ENCODE measurements around the gene ICE1.

Gene ICE1

DNA sequence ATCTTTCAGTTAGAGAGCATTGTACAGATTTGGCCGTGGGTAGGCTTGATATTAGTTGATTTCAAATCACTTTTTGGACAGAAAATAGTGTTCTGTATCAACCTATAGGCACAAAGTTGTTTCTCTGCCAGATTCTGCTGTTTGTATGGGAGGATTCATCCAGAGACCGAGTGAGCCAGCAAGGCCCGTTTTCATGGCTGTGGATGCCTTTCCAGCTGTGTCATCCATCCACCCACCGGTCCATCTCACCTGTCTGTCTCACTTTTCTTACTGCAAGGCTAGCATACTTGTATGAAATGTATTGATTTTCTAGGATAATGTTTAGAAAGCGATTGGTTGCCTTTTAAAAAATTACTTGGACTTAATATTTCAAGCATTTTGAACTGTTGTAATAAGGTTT lies 34.4 kb downstream of the ICE1 start:
- no peaks in the 10 kb centered on the region for H3K27me3 ChIP-seq (ENCODE audit: insufficient read depth, poor library complexity, severe bottlenecking)
- H3K4me3 ChIP-seq (replicated peaks; ENCODE audit: insufficient read depth, low read length) = no peak overlapping the region
- no peak for DNase-seq (ENCODE audit: low read depth in 1 of 2, low spot score in 1 of 2)
- no peak for TF ChIP-seq SPI1 (IDR thresholded peaks at IDR 0.05; ENCODE audit: borderline replicate concordance, low read depth)
- TF ChIP-seq, protein P1, sequence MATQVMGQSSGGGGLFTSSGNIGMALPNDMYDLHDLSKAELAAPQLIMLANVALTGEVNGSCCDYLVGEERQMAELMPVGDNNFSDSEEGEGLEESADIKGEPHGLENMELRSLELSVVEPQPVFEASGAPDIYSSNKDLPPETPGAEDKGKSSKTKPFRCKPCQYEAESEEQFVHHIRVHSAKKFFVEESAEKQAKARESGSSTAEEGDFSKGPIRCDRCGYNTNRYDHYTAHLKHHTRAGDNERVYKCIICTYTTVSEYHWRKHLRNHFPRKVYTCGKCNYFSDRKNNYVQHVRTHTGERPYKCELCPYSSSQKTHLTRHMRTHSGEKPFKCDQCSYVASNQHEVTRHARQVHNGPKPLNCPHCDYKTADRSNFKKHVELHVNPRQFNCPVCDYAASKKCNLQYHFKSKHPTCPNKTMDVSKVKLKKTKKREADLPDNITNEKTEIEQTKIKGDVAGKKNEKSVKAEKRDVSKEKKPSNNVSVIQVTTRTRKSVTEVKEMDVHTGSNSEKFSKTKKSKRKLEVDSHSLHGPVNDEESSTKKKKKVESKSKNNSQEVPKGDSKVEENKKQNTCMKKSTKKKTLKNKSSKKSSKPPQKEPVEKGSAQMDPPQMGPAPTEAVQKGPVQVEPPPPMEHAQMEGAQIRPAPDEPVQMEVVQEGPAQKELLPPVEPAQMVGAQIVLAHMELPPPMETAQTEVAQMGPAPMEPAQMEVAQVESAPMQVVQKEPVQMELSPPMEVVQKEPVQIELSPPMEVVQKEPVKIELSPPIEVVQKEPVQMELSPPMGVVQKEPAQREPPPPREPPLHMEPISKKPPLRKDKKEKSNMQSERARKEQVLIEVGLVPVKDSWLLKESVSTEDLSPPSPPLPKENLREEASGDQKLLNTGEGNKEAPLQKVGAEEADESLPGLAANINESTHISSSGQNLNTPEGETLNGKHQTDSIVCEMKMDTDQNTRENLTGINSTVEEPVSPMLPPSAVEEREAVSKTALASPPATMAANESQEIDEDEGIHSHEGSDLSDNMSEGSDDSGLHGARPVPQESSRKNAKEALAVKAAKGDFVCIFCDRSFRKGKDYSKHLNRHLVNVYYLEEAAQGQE (IDR thresholded peaks at IDR 0.05; ENCODE audit: insufficient replicate concordance, low read depth) = no peak
- TF ChIP-seq, protein P2, sequence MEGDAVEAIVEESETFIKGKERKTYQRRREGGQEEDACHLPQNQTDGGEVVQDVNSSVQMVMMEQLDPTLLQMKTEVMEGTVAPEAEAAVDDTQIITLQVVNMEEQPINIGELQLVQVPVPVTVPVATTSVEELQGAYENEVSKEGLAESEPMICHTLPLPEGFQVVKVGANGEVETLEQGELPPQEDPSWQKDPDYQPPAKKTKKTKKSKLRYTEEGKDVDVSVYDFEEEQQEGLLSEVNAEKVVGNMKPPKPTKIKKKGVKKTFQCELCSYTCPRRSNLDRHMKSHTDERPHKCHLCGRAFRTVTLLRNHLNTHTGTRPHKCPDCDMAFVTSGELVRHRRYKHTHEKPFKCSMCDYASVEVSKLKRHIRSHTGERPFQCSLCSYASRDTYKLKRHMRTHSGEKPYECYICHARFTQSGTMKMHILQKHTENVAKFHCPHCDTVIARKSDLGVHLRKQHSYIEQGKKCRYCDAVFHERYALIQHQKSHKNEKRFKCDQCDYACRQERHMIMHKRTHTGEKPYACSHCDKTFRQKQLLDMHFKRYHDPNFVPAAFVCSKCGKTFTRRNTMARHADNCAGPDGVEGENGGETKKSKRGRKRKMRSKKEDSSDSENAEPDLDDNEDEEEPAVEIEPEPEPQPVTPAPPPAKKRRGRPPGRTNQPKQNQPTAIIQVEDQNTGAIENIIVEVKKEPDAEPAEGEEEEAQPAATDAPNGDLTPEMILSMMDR (IDR thresholded peaks at IDR 0.05; ENCODE audit: insufficient read depth, low read length) = no peak
- TF ChIP-seq GABPA (IDR thresholded peaks at IDR 0.05; ENCODE audit: low read depth) = no peak
- no peak overlapping the region for H3K27ac ChIP-seq (replicated peaks)

DNA sequence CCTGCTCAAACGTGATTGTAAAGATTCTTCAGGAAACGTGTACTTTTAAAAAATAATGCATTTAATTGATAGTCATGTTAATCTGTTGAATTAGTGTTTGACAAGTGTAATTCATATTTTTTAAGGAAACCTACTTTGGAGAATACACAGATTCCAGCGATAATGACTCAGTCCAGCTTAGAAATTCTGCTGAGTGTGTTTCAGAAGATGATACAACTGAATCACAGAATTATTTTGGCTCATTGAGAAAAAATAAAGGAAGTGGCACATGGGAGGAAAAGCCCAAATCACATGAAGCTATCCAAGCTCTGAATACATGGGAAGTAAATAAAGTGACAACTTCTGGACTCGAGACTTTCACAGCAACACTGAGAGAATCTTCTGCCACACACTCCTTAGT lies 37.8 kb downstream of the ICE1 start:
- DNase-seq (ENCODE audit: low read depth in 1 of 2, low spot score in 1 of 2) = no peak
- TF ChIP-seq, protein P2 (IDR thresholded peaks at IDR 0.05; ENCODE audit: insufficient read depth, low read length) = no peak
- TF ChIP-seq GABPA (IDR thresholded peaks at IDR 0.05; ENCODE audit: low read depth) (no peak), SPI1 (IDR thresholded peaks at IDR 0.05; ENCODE audit: borderline replicate concordance, low read depth) (no peak), POLR2AphosphoS5 (IDR thresholded peaks at IDR 0.05; ENCODE audit: low read depth) (no peak)
- TF ChIP-seq, protein P1 (IDR thresholded peaks at IDR 0.05; ENCODE audit: insufficient replicate concordance, low read depth) = no peak
- H3K4me3 ChIP-seq (replicated peaks; ENCODE audit: insufficient read depth, low read length) = no peak overlapping the region
- H3K27ac ChIP-seq (replicated peaks) = no peak overlapping the region
- H3K27me3 ChIP-seq (ENCODE audit: insufficient read depth, poor library complexity, severe bottlenecking) = no peaks in the 10 kb centered on the region

DNA sequence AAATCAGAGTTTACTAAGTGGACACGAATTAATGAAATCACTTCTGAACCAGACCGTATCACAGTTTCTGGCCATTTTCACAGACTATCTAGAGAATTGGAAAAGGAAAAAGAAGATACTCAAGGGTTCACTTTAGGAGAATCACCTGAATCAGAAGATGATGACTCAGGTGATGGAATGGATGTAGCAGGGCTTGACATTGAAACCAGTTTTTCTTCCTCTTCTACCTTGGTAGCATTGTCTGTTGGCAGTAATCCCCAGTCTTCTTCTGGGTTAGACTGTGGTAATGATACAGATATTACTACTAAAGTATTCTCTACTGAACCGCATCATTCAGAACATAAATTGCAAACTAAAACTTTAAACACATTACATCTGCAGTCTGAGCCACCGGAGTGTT lies 38.5 kb downstream of the ICE1 start:
- H3K4me3 ChIP-seq (replicated peaks; ENCODE audit: insufficient read depth, low read length) = no peak overlapping the region
- no peak for DNase-seq (ENCODE audit: low read depth in 1 of 2, low spot score in 1 of 2)
- TF ChIP-seq POLR2AphosphoS5 (IDR thresholded peaks at IDR 0.05; ENCODE audit: low read depth) (no peak), SPI1 (IDR thresholded peaks at IDR 0.05; ENCODE audit: borderline replicate concordance, low read depth) (no peak), GABPA (IDR thresholded peaks at IDR 0.05; ENCODE audit: low read depth) (no peak)
- TF ChIP-seq, protein P2 (IDR thresholded peaks at IDR 0.05; ENCODE audit: insufficient read depth, low read length) = no peak
- TF ChIP-seq, protein P1 (IDR thresholded peaks at IDR 0.05; ENCODE audit: insufficient replicate concordance, low read depth) = no peak
- H3K27me3 ChIP-seq (ENCODE audit: insufficient read depth, poor library complexity, severe bottlenecking) = no peaks in the 10 kb centered on the region
- no peak overlapping the region for H3K27ac ChIP-seq (replicated peaks)

All from HL-60 (cell line).